ENCODE results near the gene MRPL37.

MRPL37 gene

GRCh38 chr1:54180701-54181360 is 19.1 kb upstream of the MRPL37 start:
- no peak for DNase-seq (ENCODE audit: extremely low read depth, low read depth)
- TF ChIP-seq CTCF (IDR thresholded peaks at IDR 0.05; ENCODE audit: low read depth, low read length): no peak

- DNase-seq (ENCODE audit: extremely low read depth, low read depth): no peak
- TF ChIP-seq CTCF (IDR thresholded peaks at IDR 0.05; ENCODE audit: low read depth, low read length): no peak
Measured at GRCh38 chr1:54186056-54186455, 13.9 kb upstream of the MRPL37 start.

- no peak for DNase-seq (ENCODE audit: extremely low read depth, low read depth)
- TF ChIP-seq CTCF (IDR thresholded peaks at IDR 0.05; ENCODE audit: low read depth, low read length): no peak
Measured at GRCh38 chr1:54188291-54188690, 11.7 kb upstream of the MRPL37 start.

- DNase-seq (ENCODE audit: extremely low read depth, low read depth): no peak
- no peak for TF ChIP-seq CTCF (IDR thresholded peaks at IDR 0.05; ENCODE audit: low read depth, low read length)
Measured at GRCh38 chr1:54190526-54190925, 9.4 kb upstream of the MRPL37 start.

- TF ChIP-seq CTCF (IDR thresholded peaks at IDR 0.05; ENCODE audit: low read depth, low read length): no peak
Measured at GRCh38 chr1:54191525-54191924, 8.4 kb upstream of the MRPL37 start.

GRCh38 chr1:54193453-54193852 is 6.5 kb upstream of the MRPL37 start:
- TF ChIP-seq CTCF (IDR thresholded peaks at IDR 0.05; ENCODE audit: low read depth, low read length): no peak
- DNase-seq (ENCODE audit: extremely low read depth, low read depth): no peak

More at GRCh38 chr1:54191525-54191924, 8.4 kb upstream of the MRPL37 start:
- no peak for DNase-seq (ENCODE audit: extremely low read depth, low read depth)

- no peak for TF ChIP-seq CTCF (IDR thresholded peaks at IDR 0.05; ENCODE audit: low read depth, low read length)
- no peak for DNase-seq (ENCODE audit: extremely low read depth, low read depth)
Measured at GRCh38 chr1:54199151-54199764, 709 bp upstream of the MRPL37 start.

Data from AG09319 (cell line).